Gastrocnemius medialis (tissue), 4 donors: ENCODE results near the gene TMUB2.

Source experiments
- CTCF ChIP-seq, 5 experiments: fragments of 450-650 bp in 3 of 5; fragments of 200-600 bp in 2 of 5; sonication (generic) in 2 of 5; IDR thresholded peaks in 4 of 5; conservative IDR thresholded peaks in 1 of 5; 1 replicate in 4 of 5; 2 replicates in 1 of 5; pipeline ENCODE4 v1.5.1; 2016 to 2019; ENCODE audit warnings: antibody characterized with exemption in 5 of 5, mild to moderate bottlenecking in 3 of 5, moderate library complexity in 3 of 5
- POLR2A ChIP-seq, 2 donors: fragments of 450-650 bp; IDR thresholded peaks; one replicate each; pipeline ENCODE4 v1.6.1; 2017; ENCODE audit warnings: antibody characterized with exemption in 2 of 2, mild to moderate bottlenecking in 2 of 2, moderate library complexity in 2 of 2

- no peak for TF ChIP-seq CTCF (IDR thresholded peaks at IDR 0.05 in 4 of 5, conservative IDR thresholded peaks at IDR 0.05 in 1 of 5)
- no peak for TF ChIP-seq POLR2A (IDR thresholded peaks at IDR 0.05)
These were observed 43.4 kb downstream of the TMUB2 start for GRCh38 chr17:44230140-44230539.
